Measurements from ENCODE around the gene GZMM.

The GZMM gene

DNA sequence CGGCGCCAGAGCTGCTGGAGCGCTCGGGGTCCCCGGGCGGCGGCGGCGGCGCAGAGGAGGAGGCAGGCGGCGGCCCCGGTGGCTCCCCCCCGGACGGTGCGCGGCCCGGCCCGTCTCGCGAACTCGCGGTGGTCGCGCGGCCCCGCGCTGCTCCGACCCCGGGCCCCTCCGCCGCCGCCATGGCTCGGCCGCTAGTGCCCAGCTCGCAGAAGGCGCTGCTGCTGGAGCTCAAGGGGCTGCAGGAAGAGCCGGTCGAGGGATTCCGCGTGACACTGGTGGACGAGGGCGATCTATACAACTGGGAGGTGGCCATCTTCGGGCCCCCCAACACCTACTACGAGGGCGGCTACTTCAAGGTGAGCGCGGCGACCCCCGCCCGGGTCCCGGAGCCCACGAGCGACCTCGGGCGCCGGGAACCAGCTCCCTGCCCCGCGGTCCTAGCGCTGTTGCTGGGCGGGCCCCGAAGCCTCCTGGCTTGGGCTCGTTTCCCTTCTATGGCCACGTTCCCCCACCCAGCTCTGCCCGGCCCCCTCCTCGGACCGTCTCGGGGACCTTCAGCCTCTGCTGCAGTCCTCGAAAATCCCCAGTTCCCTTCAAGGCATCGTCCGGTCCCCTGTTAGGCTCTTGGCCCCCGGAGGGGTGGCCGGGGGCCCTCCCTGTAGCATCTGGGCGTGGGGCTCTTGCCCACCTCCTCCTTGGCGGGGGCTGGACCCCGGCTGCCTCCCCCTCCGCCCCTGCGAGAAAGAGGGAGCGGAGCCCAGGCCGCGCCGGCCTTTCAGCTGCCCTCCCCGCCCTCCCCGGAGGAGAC lies 11.9 kb upstream of the GZMM start, which contains the start of gene CDC34:
TSS of gene CDC34 (plus strand) at position 8 of the 808 bp plus-strand sequence. CDS start at position 180, 172 bp downstream.
- TF ChIP-seq SIN3A (IDR thresholded peaks at IDR 0.05; ENCODE audit: borderline replicate concordance, insufficient read depth, low read length) (no peak), FOXP2 (optimal IDR thresholded peaks at IDR 0.05; ENCODE audit: borderline replicate concordance, extremely low read depth, extremely low read length, insufficient read depth) (no peak), POLR2AphosphoS5 (IDR thresholded peaks at IDR 0.05; ENCODE audit: low read depth, low read length) (0 out of 2 replicates have a peak, but pooled peaks have one; percentile 2)
- TF ChIP-seq, protein P1, sequence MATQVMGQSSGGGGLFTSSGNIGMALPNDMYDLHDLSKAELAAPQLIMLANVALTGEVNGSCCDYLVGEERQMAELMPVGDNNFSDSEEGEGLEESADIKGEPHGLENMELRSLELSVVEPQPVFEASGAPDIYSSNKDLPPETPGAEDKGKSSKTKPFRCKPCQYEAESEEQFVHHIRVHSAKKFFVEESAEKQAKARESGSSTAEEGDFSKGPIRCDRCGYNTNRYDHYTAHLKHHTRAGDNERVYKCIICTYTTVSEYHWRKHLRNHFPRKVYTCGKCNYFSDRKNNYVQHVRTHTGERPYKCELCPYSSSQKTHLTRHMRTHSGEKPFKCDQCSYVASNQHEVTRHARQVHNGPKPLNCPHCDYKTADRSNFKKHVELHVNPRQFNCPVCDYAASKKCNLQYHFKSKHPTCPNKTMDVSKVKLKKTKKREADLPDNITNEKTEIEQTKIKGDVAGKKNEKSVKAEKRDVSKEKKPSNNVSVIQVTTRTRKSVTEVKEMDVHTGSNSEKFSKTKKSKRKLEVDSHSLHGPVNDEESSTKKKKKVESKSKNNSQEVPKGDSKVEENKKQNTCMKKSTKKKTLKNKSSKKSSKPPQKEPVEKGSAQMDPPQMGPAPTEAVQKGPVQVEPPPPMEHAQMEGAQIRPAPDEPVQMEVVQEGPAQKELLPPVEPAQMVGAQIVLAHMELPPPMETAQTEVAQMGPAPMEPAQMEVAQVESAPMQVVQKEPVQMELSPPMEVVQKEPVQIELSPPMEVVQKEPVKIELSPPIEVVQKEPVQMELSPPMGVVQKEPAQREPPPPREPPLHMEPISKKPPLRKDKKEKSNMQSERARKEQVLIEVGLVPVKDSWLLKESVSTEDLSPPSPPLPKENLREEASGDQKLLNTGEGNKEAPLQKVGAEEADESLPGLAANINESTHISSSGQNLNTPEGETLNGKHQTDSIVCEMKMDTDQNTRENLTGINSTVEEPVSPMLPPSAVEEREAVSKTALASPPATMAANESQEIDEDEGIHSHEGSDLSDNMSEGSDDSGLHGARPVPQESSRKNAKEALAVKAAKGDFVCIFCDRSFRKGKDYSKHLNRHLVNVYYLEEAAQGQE (IDR thresholded peaks at IDR 0.05; ENCODE audit: insufficient read depth in 1 of 2, low read depth in 2 of 2, low read length in 2 of 2): 0 out of 4 replicates have a peak, but pooled peaks of 1 of the 2 experiments have one; percentile 11

DNA sequence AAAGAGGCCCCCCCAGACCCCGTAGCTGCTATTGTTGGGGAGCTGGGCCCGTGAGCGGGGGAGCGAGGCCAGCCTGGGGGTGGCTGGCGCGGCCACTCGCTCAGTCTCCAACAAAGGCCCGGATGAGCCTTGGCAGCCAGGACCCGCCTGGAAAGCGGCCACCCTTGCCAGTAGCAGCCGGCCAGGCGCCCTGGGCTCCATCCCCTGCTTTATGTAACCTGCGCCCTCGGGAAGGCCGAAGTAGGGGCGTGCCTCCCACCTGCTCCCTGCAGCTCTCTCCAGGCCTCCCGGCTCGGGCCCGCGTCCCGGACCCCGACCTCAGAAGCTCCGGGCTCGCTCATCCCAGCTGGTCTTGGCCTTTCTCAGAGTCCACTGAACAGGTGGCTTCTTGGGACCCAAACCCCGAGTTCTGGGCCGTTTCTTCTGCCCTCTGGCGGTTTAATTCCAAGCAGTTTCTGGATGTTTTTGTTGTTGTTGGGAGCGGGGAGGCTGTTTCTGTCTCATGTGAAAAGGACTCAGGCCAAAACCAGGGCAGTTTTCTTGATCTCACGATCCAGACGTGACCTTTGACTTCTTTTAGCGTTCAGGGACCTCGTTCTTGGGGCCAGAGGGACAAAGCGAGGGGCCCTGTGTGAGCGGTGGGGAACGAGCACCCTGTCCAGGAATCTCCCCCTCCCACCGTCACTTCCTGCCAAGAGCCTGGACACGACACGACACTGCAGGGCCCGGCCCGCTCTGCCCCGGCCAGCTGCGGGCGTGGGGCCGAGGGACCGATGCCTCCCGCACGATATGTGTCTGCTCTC lies 11.1 kb upstream of the GZMM start:
- TF ChIP-seq SIN3A (IDR thresholded peaks at IDR 0.05; ENCODE audit: borderline replicate concordance, insufficient read depth, low read length) (peak; percentile 68; the same call in 1 of the 2 replicates), POLR2AphosphoS5 (IDR thresholded peaks at IDR 0.05; ENCODE audit: low read depth, low read length) (no peak), FOXP2 (optimal IDR thresholded peaks at IDR 0.05; ENCODE audit: borderline replicate concordance, extremely low read depth, extremely low read length, insufficient read depth) (peak; percentile 28), TAF1 (IDR thresholded peaks at IDR 0.05; ENCODE audit: borderline replicate concordance, insufficient read depth, low read length) (no peak)
- TF ChIP-seq, protein P1 (IDR thresholded peaks at IDR 0.05; ENCODE audit: insufficient read depth in 1 of 2, low read depth in 2 of 2, low read length in 2 of 2): no peak

DNA sequence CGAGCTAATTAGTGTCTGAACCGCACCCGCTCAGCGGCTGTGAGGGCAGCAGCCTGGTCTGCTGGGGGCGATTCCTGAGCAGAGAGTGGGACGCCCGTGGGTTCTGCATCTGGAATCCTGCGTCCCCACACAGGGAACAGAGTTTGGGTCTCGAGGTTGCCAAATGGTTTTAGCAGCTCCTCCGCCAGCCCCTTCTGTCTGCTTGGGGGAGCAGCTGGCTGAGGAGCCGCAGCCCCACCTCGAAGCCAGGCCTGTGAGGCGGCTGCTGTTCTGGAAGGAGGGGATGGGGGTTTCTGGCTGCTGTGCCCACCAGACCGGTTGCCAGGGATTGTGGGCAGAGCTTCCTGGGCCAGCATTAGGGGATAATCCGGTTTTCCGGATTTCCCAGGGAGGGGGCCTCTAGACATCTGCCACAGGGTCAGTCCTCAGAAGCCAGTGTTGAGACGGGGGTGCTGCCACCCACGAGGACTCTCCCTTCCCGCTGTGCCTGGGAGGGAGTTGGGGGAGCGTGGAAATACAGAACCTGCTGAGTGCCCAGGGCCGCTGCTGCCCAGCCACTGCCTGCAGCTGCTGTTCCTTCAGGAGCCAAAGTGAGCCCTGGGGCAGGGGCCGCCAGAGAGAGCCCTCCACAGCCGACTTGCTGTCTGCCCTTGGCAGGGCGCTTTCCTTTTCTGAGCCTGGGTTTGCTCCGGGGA lies 10.3 kb upstream of the GZMM start:
- TF ChIP-seq FOXP2 (optimal IDR thresholded peaks at IDR 0.05; ENCODE audit: borderline replicate concordance, extremely low read depth, extremely low read length, insufficient read depth) (no peak), TAF1 (IDR thresholded peaks at IDR 0.05; ENCODE audit: borderline replicate concordance, insufficient read depth, low read length) (no peak), POLR2AphosphoS5 (IDR thresholded peaks at IDR 0.05; ENCODE audit: low read depth, low read length) (no peak), SIN3A (IDR thresholded peaks at IDR 0.05; ENCODE audit: borderline replicate concordance, insufficient read depth, low read length) (no peak)
- TF ChIP-seq, protein P1 (IDR thresholded peaks at IDR 0.05; ENCODE audit: insufficient read depth in 1 of 2, low read depth in 2 of 2, low read length in 2 of 2): no peak

DNA sequence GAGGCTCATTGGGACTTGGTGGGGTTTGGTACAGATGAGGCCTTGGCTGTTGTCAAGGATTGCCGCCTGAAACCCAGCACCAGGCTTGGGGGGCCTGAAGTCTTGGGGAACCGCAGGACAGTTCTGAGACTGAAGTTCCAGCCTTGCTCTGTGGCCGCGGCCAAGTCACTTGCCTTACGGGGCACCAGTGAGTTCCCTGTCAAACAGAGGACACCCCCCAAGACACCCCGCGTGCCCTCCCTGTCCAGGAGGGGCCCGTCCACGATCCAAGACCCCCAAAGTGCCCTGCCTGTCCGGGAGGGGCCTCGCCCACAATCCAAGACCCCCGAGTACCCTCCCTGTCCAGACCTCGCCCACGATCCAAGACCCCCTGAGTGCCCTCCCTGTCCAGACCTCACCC lies 9.8 kb upstream of the GZMM start:
- TF ChIP-seq POLR2AphosphoS5 (IDR thresholded peaks at IDR 0.05; ENCODE audit: low read depth, low read length) (no peak), FOXP2 (optimal IDR thresholded peaks at IDR 0.05; ENCODE audit: borderline replicate concordance, extremely low read depth, extremely low read length, insufficient read depth) (no peak), SIN3A (IDR thresholded peaks at IDR 0.05; ENCODE audit: borderline replicate concordance, insufficient read depth, low read length) (no peak), TAF1 (IDR thresholded peaks at IDR 0.05; ENCODE audit: borderline replicate concordance, insufficient read depth, low read length) (no peak)
- TF ChIP-seq, protein P1 (IDR thresholded peaks at IDR 0.05; ENCODE audit: insufficient read depth in 1 of 2, low read depth in 2 of 2, low read length in 2 of 2): no peak

Measured in PFSK-1 (cell line).